Fibroblast of lung (primary cell): ENCODE results near the gene AMPD3. TPM values are rescaled to one million over a fixed set of nuclear protein-coding genes. Genes with fewer than 3 reads are reported as not detected.

ENCODE experiments used
- DNase-seq, 2 donors: peaks; one replicate each; pipeline versions ENCODE4 v3.0.0 to v3.0.0-alpha.2; 2010; ENCODE audit warnings: low read depth in 2 of 2
- H2AFZ ChIP-seq: 2 replicates; pipeline ENCODE4 v1.5.1; 2012; ENCODE audit warnings: low read length, control low read depth, inconsistent platforms
- H3K27ac ChIP-seq: 2 replicates; pipeline ENCODE4 v1.5.1; 2011; ENCODE audit warnings: low read length, control low read depth; ENCODE audit not compliant: insufficient read depth
- H3K27me3 ChIP-seq: 2 replicates; pipeline ENCODE4 v1.5.1; 2011; ENCODE audit warnings: mild to moderate bottlenecking, low read length; ENCODE audit not compliant: control insufficient read depth, insufficient read depth
- H3K36me3 ChIP-seq: 2 replicates; pipeline ENCODE4 v1.5.1; 2011; ENCODE audit warnings: low read length; ENCODE audit not compliant: control insufficient read depth, insufficient read depth
- H3K4me1 ChIP-seq: 2 replicates; pipeline ENCODE4 v1.5.1; 2011; ENCODE audit warnings: low read length; ENCODE audit not compliant: control insufficient read depth, insufficient read depth; ENCODE audit errors: extremely low read depth
- H3K4me2 ChIP-seq: 2 replicates; pipeline ENCODE4 v1.5.1; 2011; ENCODE audit warnings: low read length, control low read depth; ENCODE audit not compliant: insufficient read depth; ENCODE audit errors: extremely low read depth
- H3K4me3 ChIP-seq, 4 experiments: fragments of 200-600 bp in 1 of 4; sonication (generic) in 1 of 4; replicated peaks in 1 of 4; 2 replicates each; pipeline ENCODE4 v1.5.1; 2011 to 2016; ENCODE audit warnings: low read length in 4 of 4, low read depth in 3 of 4, mild to moderate bottlenecking in 3 of 4, control low read depth in 2 of 4, inconsistent platforms in 1 of 4, mixed read lengths in 1 of 4; ENCODE audit not compliant: insufficient read depth in 1 of 4; ENCODE audit errors: control extremely low read depth in 1 of 4
- H3K79me2 ChIP-seq: 2 replicates; pipeline ENCODE4 v1.5.1; 2012; ENCODE audit warnings: mild to moderate bottlenecking, low read length, inconsistent platforms; ENCODE audit not compliant: control insufficient read depth, insufficient read depth
- H3K9ac ChIP-seq: 2 replicates; pipeline ENCODE4 v1.5.1; 2011; ENCODE audit warnings: mild to moderate bottlenecking, low read length, control low read depth; ENCODE audit not compliant: insufficient read depth
- H3K9me3 ChIP-seq: 2 replicates; pipeline ENCODE4 v1.5.1; 2012; ENCODE audit warnings: low read depth, low read length; ENCODE audit not compliant: control insufficient read depth, insufficient read depth
- H4K20me1 ChIP-seq: 2 replicates; pipeline ENCODE4 v1.5.1; 2011; ENCODE audit warnings: low read length; ENCODE audit not compliant: control insufficient read depth, insufficient read depth; ENCODE audit errors: extremely low read depth
- CTCF ChIP-seq, 2 donors: IDR thresholded peaks in 1 of 2; conservative IDR thresholded peaks in 1 of 2; 1 replicate in 1 of 2; 2 replicates in 1 of 2; pipeline ENCODE4 v1.5.1; 2011 to 2012; ENCODE audit warnings: low read length in 2 of 2, control low read depth in 1 of 2, inconsistent platforms in 1 of 2, low read depth in 1 of 2, mild to moderate bottlenecking in 1 of 2
- EZH2 ChIP-seq: IDR thresholded peaks from 2 replicates; pipeline ENCODE4 v1.5.1; 2012; ENCODE audit warnings: low read length, control low read depth, mild to moderate bottlenecking; ENCODE audit errors: missing control alignments
- polyA minus RNA-seq: library from RNA; depleted of rRNA, polyadenylated mRNA; stranded (reverse); fragments of >200 nt; gene quantifications from 2 replicates; pipeline ENCODE4 v1.2.3, GENCODE V29; 2011; ENCODE audit warnings: low replicate concordance
- polyA plus RNA-seq, 2 donors: library from polyadenylated mRNA; depleted of rRNA in 1 of 2; stranded (reverse) in 1 of 2; unstranded in 1 of 2; fragments of >200 nt; gene quantifications; 2 replicates each; pipeline ENCODE4 v1.2.1, GENCODE V29; 2011 to 2012; ENCODE audit warnings: missing spikeins in 1 of 2
- total RNA-seq: library from RNA; depleted of rRNA; stranded (reverse); fragments of >200 nt; gene quantifications from 2 replicates; pipeline ENCODE4 v1.2.1, GENCODE V29; 2014

AMPD3 gene
- total RNA-seq (6.2 and 24.9 TPM in 2 replicates), polyA plus RNA-seq (11.3 and 18.1 TPM in 2 replicates), polyA minus RNA-seq (34.1 and 52.0 TPM in 2 replicates)
- polyA plus RNA-seq (2012), result 7.9 and 11.9 TPM in 2 replicates

- peak within 1 kb of the TSS; percentile 86 for H3K4me2 ChIP-seq
- peaks cover 16% of the 10 kb centered on the region for H3K4me1 ChIP-seq
- peak; percentile 90 to 93 for DNase-seq
- H3K4me3 ChIP-seq, result peak within 1 kb of the TSS; percentile 18 to 63 (median 34)
- TF ChIP-seq EZH2 (no peak), CTCF (conservative IDR thresholded peaks at IDR 0.05 in 1 of 2, IDR thresholded peaks at IDR 0.05 in 1 of 2; ENCODE audit: low read depth in 1 of 2, low read length in 2 of 2) (no peak)
- peak within 1 kb of the TSS; percentile 63 for H3K9ac ChIP-seq
- H3K27me3 ChIP-seq, result no peaks in the 10 kb centered on the region
- H3K27ac ChIP-seq, result peak within 1 kb of the TSS; percentile 82
- no peaks in the 10 kb centered on the region for H4K20me1 ChIP-seq
- H2AFZ ChIP-seq, result peak within 1 kb of the TSS; percentile 50
- no peaks in the 10 kb centered on the region for H3K36me3 ChIP-seq
- peaks cover 17% of the 10 kb centered on the region for H3K79me2 ChIP-seq
- H3K9me3 ChIP-seq, result no peaks in the 10 kb centered on the region
Measured at GRCh38 chr11:10454878-10455631, at the start of gene AMPD3. AMPD3 (plus strand) TSS chr11:10455264; CDS start chr11:10461520, 6,256 bp downstream.

GRCh38 chr11:10405865-10406592 is 49.0 kb upstream of the AMPD3 start:
- Histone ChIP-seq H3K4me2 (no peak overlapping the region), H3K4me3 (no peak overlapping the region), H3K36me3 (no peaks in the 10 kb centered on the region), H3K27ac (no peak overlapping the region), H3K4me1 (peaks cover 11% of the 10 kb centered on the region), H4K20me1 (no peaks in the 10 kb centered on the region), H3K27me3 (no peaks in the 10 kb centered on the region), H3K79me2 (no peaks in the 10 kb centered on the region), H3K9me3 (no peaks in the 10 kb centered on the region), H2AFZ (no peak overlapping the region), H3K9ac (no peak overlapping the region)
- TF ChIP-seq CTCF (conservative IDR thresholded peaks at IDR 0.05 in 1 of 2, IDR thresholded peaks at IDR 0.05 in 1 of 2; ENCODE audit: low read depth in 1 of 2, low read length in 2 of 2) (peak; percentile 64 to 77), EZH2 (no peak)
- DNase-seq, result peak; percentile 87 to 91

- Histone ChIP-seq H3K9me3 (no peaks in the 10 kb centered on the region), H2AFZ (peak overlapping the region; percentile 50), H3K4me2 (peak overlapping the region; percentile 54), H3K4me3 (no peak overlapping the region), H3K27me3 (no peaks in the 10 kb centered on the region), H3K79me2 (no peaks in the 10 kb centered on the region), H3K9ac (no peak overlapping the region), H3K4me1 (peaks cover 11% of the 10 kb centered on the region), H4K20me1 (no peaks in the 10 kb centered on the region), H3K27ac (no peak overlapping the region), H3K36me3 (no peaks in the 10 kb centered on the region)
- peak in 1 of 2 donors; percentile 35 for DNase-seq
- TF ChIP-seq EZH2 (no peak), CTCF (conservative IDR thresholded peaks at IDR 0.05 in 1 of 2, IDR thresholded peaks at IDR 0.05 in 1 of 2; ENCODE audit: low read depth in 1 of 2, low read length in 2 of 2) (no peak)
Measured at GRCh38 chr11:10407055-10407454, 48.0 kb upstream of the AMPD3 start.
